ENCODE results near the gene XYLT1.
A peak's percentile ranks its signal among the peaks of the same experiment; 100 is the strongest.

XYLT1 gene

GRCh38 chr16:17446661-17447060 lies 24.1 kb downstream of the XYLT1 start:
- TF ChIP-seq CTCF (IDR thresholded peaks at IDR 0.05) = no peak
- peaks cover 11% of the 10 kb centered on the region for H3K27me3 Mint-ChIP-seq (ENCODE audit: low read depth, poor library complexity)
- no peak overlapping the region for H3K27ac Mint-ChIP-seq
- no peak overlapping the region for H3K4me3 Mint-ChIP-seq
- no peaks in the 10 kb centered on the region for H3K9me3 Mint-ChIP-seq
- DNase-seq = peak; percentile 14
- peaks cover 16% of the 10 kb centered on the region for H3K4me1 Mint-ChIP-seq
- peaks cover 4% of the 10 kb centered on the region for H3K36me3 Mint-ChIP-seq (ENCODE audit: low read depth)

- Mint-ChIP-seq H3K36me3 (ENCODE audit: low read depth) (peaks cover 4% of the 10 kb centered on the region), H3K27ac (no peak overlapping the region), H3K27me3 (ENCODE audit: low read depth, poor library complexity) (peaks cover 7% of the 10 kb centered on the region), H3K9me3 (no peaks in the 10 kb centered on the region), H3K4me3 (no peak overlapping the region), H3K4me1 (peaks cover 16% of the 10 kb centered on the region)
- TF ChIP-seq CTCF (IDR thresholded peaks at IDR 0.05) = no peak
- DNase-seq = no peak
Measured at GRCh38 chr16:17445421-17445820, 25.3 kb downstream of the XYLT1 start.

GRCh38 chr16:17444658-17445057 lies 26.1 kb downstream of the XYLT1 start:
- no peak for DNase-seq
- Mint-ChIP-seq H3K4me3 (no peak overlapping the region), H3K36me3 (ENCODE audit: low read depth) (peaks cover 4% of the 10 kb centered on the region), H3K9me3 (no peaks in the 10 kb centered on the region), H3K27ac (no peak overlapping the region), H3K4me1 (peaks cover 16% of the 10 kb centered on the region), H3K27me3 (ENCODE audit: low read depth, poor library complexity) (peaks cover 5% of the 10 kb centered on the region)
- TF ChIP-seq CTCF (IDR thresholded peaks at IDR 0.05) = no peak

GRCh38 chr16:17440131-17440530 lies 30.6 kb downstream of the XYLT1 start:
- TF ChIP-seq CTCF (IDR thresholded peaks at IDR 0.05) = no peak
- H3K4me1 Mint-ChIP-seq = no peaks in the 10 kb centered on the region
- peaks cover 4% of the 10 kb centered on the region for H3K36me3 Mint-ChIP-seq (ENCODE audit: low read depth)
- DNase-seq = no peak
- no peaks in the 10 kb centered on the region for H3K9me3 Mint-ChIP-seq
- H3K4me3 Mint-ChIP-seq = no peak overlapping the region
- H3K27ac Mint-ChIP-seq = no peak overlapping the region
- H3K27me3 Mint-ChIP-seq (ENCODE audit: low read depth, poor library complexity) = peaks cover 7% of the 10 kb centered on the region

GRCh38 chr16:17439580-17439979 lies 31.2 kb downstream of the XYLT1 start:
- H3K36me3 Mint-ChIP-seq (ENCODE audit: low read depth) = peaks cover 4% of the 10 kb centered on the region
- no peak for TF ChIP-seq CTCF (IDR thresholded peaks at IDR 0.05)
- no peak overlapping the region for H3K4me3 Mint-ChIP-seq
- H3K9me3 Mint-ChIP-seq = no peaks in the 10 kb centered on the region
- peaks cover 5% of the 10 kb centered on the region for H3K4me1 Mint-ChIP-seq
- H3K27ac Mint-ChIP-seq = no peak overlapping the region
- DNase-seq = no peak
- peaks cover 9% of the 10 kb centered on the region for H3K27me3 Mint-ChIP-seq (ENCODE audit: low read depth, poor library complexity)

GRCh38 chr16:17437981-17438380 lies 32.8 kb downstream of the XYLT1 start:
- Mint-ChIP-seq H3K4me1 (peaks cover 7% of the 10 kb centered on the region), H3K9me3 (no peaks in the 10 kb centered on the region), H3K36me3 (ENCODE audit: low read depth) (no peaks in the 10 kb centered on the region), H3K27me3 (ENCODE audit: low read depth, poor library complexity) (peaks cover 16% of the 10 kb centered on the region), H3K4me3 (no peak overlapping the region), H3K27ac (no peak overlapping the region)
- no peak for TF ChIP-seq CTCF (IDR thresholded peaks at IDR 0.05)
- DNase-seq = no peak
